HepG2 (cell line): ENCODE data around the gene MLLT10. TPM values are rescaled to one million over a fixed set of nuclear protein-coding genes. Genes with fewer than 3 reads are reported as not detected.

Experiments used
- EED ChIP-seq: sonication (generic); formaldehyde crosslinking; IDR thresholded peaks from 2 replicates; pipeline ENCODE4 v1.5.0; 2020; ENCODE audit warnings: mild to moderate bottlenecking, missing genetic modification reagents
- HES4 ChIP-seq: sonication (generic); formaldehyde crosslinking; IDR thresholded peaks from 2 replicates; pipeline ENCODE4 v1.9.0; 2021; ENCODE audit warnings: mild to moderate bottlenecking, missing genetic modification reagents, borderline replicate concordance
- NFAT5 ChIP-seq: sonication (generic); formaldehyde crosslinking; IDR thresholded peaks from 2 replicates; pipeline ENCODE4 v1.4.0; 2020; ENCODE audit warnings: missing genetic modification reagents
- PREB ChIP-seq: sonication (generic); formaldehyde crosslinking; IDR thresholded peaks from 2 replicates; pipeline ENCODE4 v1.4.0; 2020; ENCODE audit warnings: missing genetic modification reagents
- ZBTB43 ChIP-seq: sonication (generic); formaldehyde crosslinking; conservative IDR thresholded peaks from 2 replicates; pipeline ENCODE4 v1.4.0; 2020; ENCODE audit warnings: missing genetic modification reagents
- ZEB1 ChIP-seq: IDR thresholded peaks from 2 replicates; pipeline ENCODE4 v1.6.1; 2012; ENCODE audit warnings: mild to moderate bottlenecking, low read depth, inconsistent platforms; ENCODE audit not compliant: insufficient replicate concordance
- ZNF143 ChIP-seq: sonication (generic); formaldehyde crosslinking; IDR thresholded peaks from 2 replicates; pipeline ENCODE4 v1.4.0; 2020; ENCODE audit warnings: missing genetic modification reagents
- ZNF598 ChIP-seq: sonication (generic); formaldehyde crosslinking; IDR thresholded peaks from 2 replicates; pipeline ENCODE4 v1.5.1; 2020; ENCODE audit warnings: mild to moderate bottlenecking, missing genetic modification reagents, borderline replicate concordance
- ZNF691 ChIP-seq: sonication (generic); formaldehyde crosslinking; IDR thresholded peaks from 2 replicates; pipeline ENCODE4 v1.4.0; 2020; ENCODE audit warnings: missing genetic modification reagents, low read depth, mild to moderate bottlenecking, borderline replicate concordance
- ZNF780A ChIP-seq: sonication (generic); formaldehyde crosslinking; IDR thresholded peaks from 2 replicates; pipeline ENCODE4 v1.8.0; 2022; ENCODE audit warnings: mild to moderate bottlenecking, missing genetic modification reagents, moderate library complexity
- ZSCAN5A ChIP-seq: sonication (generic); formaldehyde crosslinking; IDR thresholded peaks from 2 replicates; pipeline ENCODE4 v1.8.0; 2022; ENCODE audit warnings: mild to moderate bottlenecking, missing genetic modification reagents, borderline replicate concordance
- polyA plus RNA-seq, 8 experiments: library from polyadenylated mRNA; depleted of rRNA in 3 of 8; stranded (reverse) in 7 of 8; unstranded in 1 of 8; fragments of >200 nt; fragmentation: Illumina TruSeq in 4 of 8; extraction: Trizol in 4 of 8; gene quantifications; 2 replicates each; pipeline versions ENCODE4 v1.2.1 to v1.2.3, GENCODE V29; 2011 to 2016; ENCODE audit warnings: low read depth in 4 of 8, missing spikeins in 1 of 8, mixed read lengths in 1 of 8; ENCODE audit not compliant: insufficient read depth in 1 of 8
- total RNA-seq, 5 experiments: library from RNA; depleted of rRNA; stranded (reverse); fragments of >200 nt; fragmentation: Illumina TruSeq; extraction: Trizol; gene quantifications; 2 replicates each; pipeline ENCODE4 v1.2.3, GENCODE V29; 2016; ENCODE audit warnings: low read depth in 1 of 5
- TF ChIP-seq, protein P1 (sequence below): sonication (generic); formaldehyde crosslinking; IDR thresholded peaks from 2 replicates; pipeline ENCODE4 v1.5.0; 2020; ENCODE audit warnings: missing genetic modification reagents

MLLT10 gene
- total and polyA plus RNA-seq, 2 of the 13 experiments (the other 11 are each of a cell fraction or from before 2014, with no cell fraction given) = 51.3 to 84.1 TPM

GRCh38 chr10:21526860-21527597, 7.0 kb upstream of the MLLT10 start (continued):
- no peak for TF ChIP-seq ZSCAN5A (CRISPR knock-in tag)
- 0 out of 2 replicates have a peak, but pooled peaks have one; percentile 35 for TF ChIP-seq ZNF691 (CRISPR knock-in tag)
- peak; percentile 10; the same call in 1 of the 2 replicates for TF ChIP-seq HES4 (CRISPR knock-in tag)
- TF ChIP-seq NFAT5 (CRISPR knock-in tag) = peak; percentile 70; the same call in 1 of the 2 replicates
- peak; percentile 66; the same call in 1 of the 2 replicates for TF ChIP-seq ZNF780A (CRISPR knock-in tag)
- TF ChIP-seq ZNF598 (CRISPR knock-in tag) = peak; percentile 47; the same call in 1 of the 2 replicates
- TF ChIP-seq PREB = 0 out of 2 replicates have a peak, but pooled peaks have one; percentile 67
- TF ChIP-seq EED (CRISPR knock-in tag) = no peak
- TF ChIP-seq, protein P1, sequence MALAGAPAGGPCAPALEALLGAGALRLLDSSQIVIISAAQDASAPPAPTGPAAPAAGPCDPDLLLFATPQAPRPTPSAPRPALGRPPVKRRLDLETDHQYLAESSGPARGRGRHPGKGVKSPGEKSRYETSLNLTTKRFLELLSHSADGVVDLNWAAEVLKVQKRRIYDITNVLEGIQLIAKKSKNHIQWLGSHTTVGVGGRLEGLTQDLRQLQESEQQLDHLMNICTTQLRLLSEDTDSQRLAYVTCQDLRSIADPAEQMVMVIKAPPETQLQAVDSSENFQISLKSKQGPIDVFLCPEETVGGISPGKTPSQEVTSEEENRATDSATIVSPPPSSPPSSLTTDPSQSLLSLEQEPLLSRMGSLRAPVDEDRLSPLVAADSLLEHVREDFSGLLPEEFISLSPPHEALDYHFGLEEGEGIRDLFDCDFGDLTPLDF = 0 out of 2 replicates have a peak, but pooled peaks have one; percentile 61
- TF ChIP-seq ZEB1 = no peak
- TF ChIP-seq ZNF143 (CRISPR knock-in tag) = peak; percentile 61; the same call in 1 of the 2 replicates
- TF ChIP-seq ZBTB43 = 0 out of 2 replicates have a peak, but pooled peaks have one; percentile 54
